Measurements from ENCODE around the gene ZNF300. TPM values are rescaled to one million over a fixed set of nuclear protein-coding genes. Genes with fewer than 3 reads are reported as not detected.
"Not testable (repeated sequence)": the region's sequence is repeated elsewhere in the genome, so short reads cannot be mapped to it uniquely, and the experiment has no call there.

The ZNF300 gene
- total RNA-seq, 1 donor from 2014 or later, result 10.3 TPM

DNA sequence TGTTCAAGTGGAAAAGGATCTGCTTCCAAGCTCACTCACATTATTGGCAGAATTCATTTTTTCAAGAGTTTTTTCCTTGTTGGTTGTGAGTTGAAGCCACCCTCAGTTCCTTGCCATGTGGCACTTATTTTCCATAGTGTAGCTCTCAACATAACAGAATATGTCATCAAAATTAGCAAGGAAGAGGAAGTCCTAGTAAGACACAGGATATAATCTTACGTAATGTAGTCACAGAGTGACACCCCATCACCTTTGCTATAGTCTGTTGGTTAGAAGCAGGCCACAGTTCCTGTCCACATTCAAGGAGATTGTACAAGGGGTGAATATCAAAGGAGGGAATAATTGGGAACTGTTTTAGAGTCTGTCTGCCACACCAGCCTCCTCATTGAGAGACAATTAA is 42.7 kb downstream of the ZNF300 start:
- TF ChIP-seq, protein P1, sequence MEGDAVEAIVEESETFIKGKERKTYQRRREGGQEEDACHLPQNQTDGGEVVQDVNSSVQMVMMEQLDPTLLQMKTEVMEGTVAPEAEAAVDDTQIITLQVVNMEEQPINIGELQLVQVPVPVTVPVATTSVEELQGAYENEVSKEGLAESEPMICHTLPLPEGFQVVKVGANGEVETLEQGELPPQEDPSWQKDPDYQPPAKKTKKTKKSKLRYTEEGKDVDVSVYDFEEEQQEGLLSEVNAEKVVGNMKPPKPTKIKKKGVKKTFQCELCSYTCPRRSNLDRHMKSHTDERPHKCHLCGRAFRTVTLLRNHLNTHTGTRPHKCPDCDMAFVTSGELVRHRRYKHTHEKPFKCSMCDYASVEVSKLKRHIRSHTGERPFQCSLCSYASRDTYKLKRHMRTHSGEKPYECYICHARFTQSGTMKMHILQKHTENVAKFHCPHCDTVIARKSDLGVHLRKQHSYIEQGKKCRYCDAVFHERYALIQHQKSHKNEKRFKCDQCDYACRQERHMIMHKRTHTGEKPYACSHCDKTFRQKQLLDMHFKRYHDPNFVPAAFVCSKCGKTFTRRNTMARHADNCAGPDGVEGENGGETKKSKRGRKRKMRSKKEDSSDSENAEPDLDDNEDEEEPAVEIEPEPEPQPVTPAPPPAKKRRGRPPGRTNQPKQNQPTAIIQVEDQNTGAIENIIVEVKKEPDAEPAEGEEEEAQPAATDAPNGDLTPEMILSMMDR (conservative IDR thresholded peaks at IDR 0.05; ENCODE audit: low read depth, low read length), result no peak
- DNase-seq (ENCODE audit: low read depth), result no peak
- no peak overlapping the region for H3K4me3 ChIP-seq (ENCODE audit: low read depth, low read length)

DNA sequence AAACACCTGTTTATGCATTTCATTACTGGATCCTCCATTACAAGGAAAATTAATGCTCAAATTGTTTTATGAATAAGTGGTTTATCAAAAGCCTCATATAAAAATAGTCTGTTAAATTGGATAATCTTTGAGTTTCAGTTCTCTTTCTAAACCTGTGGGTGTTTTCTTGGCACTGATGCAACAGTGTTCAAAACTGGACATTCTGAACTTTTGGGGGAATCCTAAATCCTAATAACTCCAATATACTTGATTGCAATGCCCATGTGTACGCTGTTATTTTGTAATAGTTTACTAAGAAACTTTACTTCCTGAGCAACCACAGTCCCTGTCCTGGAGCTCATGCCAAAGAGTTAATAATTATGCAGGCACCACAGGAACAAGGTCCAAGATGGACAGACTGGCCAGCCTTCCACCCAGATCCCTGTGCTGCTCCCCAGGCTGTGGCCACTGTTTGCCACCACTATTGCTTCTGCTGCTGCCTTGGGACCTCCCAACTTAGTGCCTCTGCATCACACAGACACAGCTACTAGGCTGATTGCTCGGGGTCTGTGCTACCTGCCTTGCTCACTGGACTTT is 44.4 kb downstream of the ZNF300 start:
- peak; percentile 15 for DNase-seq (ENCODE audit: low read depth)
- TF ChIP-seq, protein P1 (conservative IDR thresholded peaks at IDR 0.05; ENCODE audit: low read depth, low read length), result no peak
- no peak overlapping the region for H3K4me3 ChIP-seq (ENCODE audit: low read depth, low read length)

DNA sequence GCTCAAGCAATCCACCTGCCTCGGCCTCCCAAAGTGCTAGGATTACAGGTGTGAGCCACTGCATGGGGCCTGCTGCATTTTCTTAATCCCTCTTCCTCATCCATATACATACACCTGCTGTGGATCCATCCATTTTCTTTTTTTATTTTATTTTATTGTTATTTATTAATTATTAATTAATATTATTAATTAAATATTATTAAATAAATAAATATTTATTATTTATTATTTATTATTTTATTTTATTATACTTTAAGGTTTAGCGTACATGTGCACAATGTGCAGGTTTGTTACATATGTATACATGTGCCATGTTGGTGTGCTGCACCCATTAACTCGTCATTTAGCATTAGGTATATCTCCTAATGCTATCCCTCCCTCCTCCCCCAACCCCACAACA is 48.1 kb downstream of the ZNF300 start:
- DNase-seq (ENCODE audit: low read depth); H3K4me3 ChIP-seq (ENCODE audit: low read depth, low read length): not testable (repeated sequence)

DNA sequence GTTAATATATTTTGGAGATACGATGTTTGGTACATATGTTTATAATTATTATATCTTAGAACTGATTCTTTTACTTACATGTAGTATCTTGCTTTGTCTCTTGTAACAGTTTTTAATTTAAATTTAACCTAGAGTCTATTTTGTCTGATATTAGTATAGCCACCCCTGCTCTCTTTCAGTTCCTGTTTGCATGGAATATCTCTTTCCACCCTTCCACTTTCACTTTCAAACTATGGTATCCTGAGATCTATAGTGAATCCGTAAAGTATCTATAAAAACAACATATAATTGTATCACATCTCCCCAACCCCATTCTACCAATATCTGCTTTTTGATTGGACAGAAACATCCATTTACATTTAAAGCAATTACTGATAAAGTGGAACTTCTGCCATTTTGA is 51.2 kb downstream of the ZNF300 start:
- TF ChIP-seq, protein P1 (conservative IDR thresholded peaks at IDR 0.05; ENCODE audit: low read depth, low read length), result no peak
- H3K4me3 ChIP-seq (ENCODE audit: low read depth, low read length), result no peak overlapping the region
- no peak for DNase-seq (ENCODE audit: low read depth)

DNA sequence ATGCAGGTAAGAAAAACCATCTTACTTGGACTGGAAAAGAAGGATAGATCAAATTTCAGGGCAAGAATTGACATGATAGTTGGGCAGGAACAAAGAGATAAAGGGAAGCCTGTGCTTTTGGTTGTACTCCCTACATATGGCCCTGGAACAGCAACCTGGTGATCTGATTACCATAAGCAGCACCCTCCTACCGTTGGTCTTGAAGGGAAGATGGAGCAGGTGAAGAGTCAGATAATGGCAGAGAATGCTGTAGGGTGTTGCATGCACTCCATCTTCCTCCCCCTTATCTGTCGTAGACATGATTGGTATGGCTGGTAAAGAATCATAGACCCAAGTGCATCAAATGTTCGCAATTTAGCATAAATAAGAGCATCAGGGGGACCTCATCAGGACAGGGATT is 53.7 kb downstream of the ZNF300 start:
- no peak overlapping the region for H3K4me3 ChIP-seq (ENCODE audit: low read depth, low read length)
- DNase-seq (ENCODE audit: low read depth), result no peak
- TF ChIP-seq, protein P1 (conservative IDR thresholded peaks at IDR 0.05; ENCODE audit: low read depth, low read length), result no peak

DNA sequence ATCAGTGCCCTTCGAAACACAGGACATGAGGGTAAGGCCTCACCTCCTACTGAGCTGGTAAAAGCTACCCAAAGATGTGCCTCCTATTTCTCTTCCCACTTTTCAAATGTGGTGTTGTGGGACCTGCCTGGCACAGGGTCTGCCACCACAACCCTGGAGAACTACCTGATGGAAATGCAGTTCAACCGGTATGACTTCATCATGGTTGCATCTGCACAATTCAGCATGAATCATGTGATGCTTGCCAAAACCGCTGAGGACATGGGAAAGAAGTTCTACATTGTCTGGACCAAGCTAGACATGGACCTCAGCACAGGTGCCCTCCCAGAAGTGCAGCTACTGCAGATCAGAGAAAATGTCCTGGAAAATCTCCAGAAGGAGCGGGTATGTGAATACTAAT is 56.5 kb downstream of the ZNF300 start:
- H3K4me3 ChIP-seq (ENCODE audit: low read depth, low read length), result no peak overlapping the region
- TF ChIP-seq, protein P1 (conservative IDR thresholded peaks at IDR 0.05; ENCODE audit: low read depth, low read length), result no peak
- DNase-seq (ENCODE audit: low read depth), result no peak

DNA sequence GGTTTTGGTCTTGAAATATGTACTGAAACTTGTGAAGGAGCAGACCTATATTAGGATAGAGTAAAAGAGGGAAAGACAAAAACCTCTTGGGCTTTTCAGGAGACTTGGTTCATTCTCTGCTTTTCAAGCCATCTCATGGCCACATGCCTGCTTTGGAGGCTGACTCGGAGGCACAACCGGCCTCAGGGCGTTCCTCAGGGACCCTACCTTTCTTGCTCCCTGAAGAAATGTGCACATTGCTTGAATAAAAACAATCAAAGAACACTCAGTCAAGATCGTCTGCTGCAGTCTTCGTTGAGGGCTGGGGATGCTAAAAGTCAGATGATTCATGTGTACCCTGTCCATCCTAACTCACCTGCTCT is 57.5 kb downstream of the ZNF300 start:
- H3K4me3 ChIP-seq (ENCODE audit: low read depth, low read length), result no peak overlapping the region

More for the DNA sequence above, 57.5 kb downstream of the ZNF300 start:
- TF ChIP-seq, protein P1 (conservative IDR thresholded peaks at IDR 0.05; ENCODE audit: low read depth, low read length), result no peak
- no peak for DNase-seq (ENCODE audit: low read depth)
